MM.1S (cell line): ENCODE data around the gene IGLON5.

Source experiments
- DNase-seq: peaks from one replicate; pipeline ENCODE4 v3.0.0-alpha.2; 2015
- H2AFZ ChIP-seq: fragments of 300-600 bp; sonication (generic); 2 replicates; pipeline ENCODE4 v1.6.0; 2016; ENCODE audit warnings: antibody characterized with exemption, low read length
- H3F3A ChIP-seq: fragments of 300-600 bp; sonication (generic); 2 replicates; pipeline ENCODE4 v1.6.1; 2016; ENCODE audit warnings: mild to moderate bottlenecking, antibody characterized with exemption, low read length, moderate library complexity, mixed read lengths; ENCODE audit not compliant: insufficient read depth
- H3K27ac ChIP-seq: fragments of 300-600 bp; sonication (generic); 2 replicates; pipeline ENCODE4 v1.5.1; 2016; ENCODE audit warnings: mild to moderate bottlenecking, low read length
- H3K27me3 ChIP-seq: fragments of 300-600 bp; sonication (generic); replicated peaks from 2 replicates; pipeline ENCODE4 v1.6.0; 2016; ENCODE audit warnings: low read length; ENCODE audit not compliant: insufficient read depth
- H3K36me3 ChIP-seq: fragments of 300-600 bp; sonication (generic); replicated peaks from 2 replicates; pipeline ENCODE4 v1.6.1; 2016; ENCODE audit warnings: mild to moderate bottlenecking, low read length, mixed read lengths; ENCODE audit not compliant: insufficient read depth
- H3K4me1 ChIP-seq: fragments of 300-600 bp; sonication (generic); 2 replicates; pipeline ENCODE4 v1.6.1; 2016; ENCODE audit warnings: low read length, mixed read lengths
- H3K4me2 ChIP-seq: fragments of 300-600 bp; sonication (generic); 2 replicates; pipeline ENCODE4 v1.6.0; 2016; ENCODE audit warnings: low read depth, low read length
- H3K4me3 ChIP-seq: fragments of 300-600 bp; sonication (generic); 2 replicates; pipeline ENCODE4 v1.5.1; 2016; ENCODE audit warnings: low read length, mixed read lengths
- H3K79me2 ChIP-seq: fragments of 300-600 bp; sonication (generic); 2 replicates; pipeline ENCODE4 v1.6.1; 2016; ENCODE audit warnings: mixed run types, low read length, mixed read lengths
- H3K9ac ChIP-seq: fragments of 300-600 bp; sonication (generic); 2 replicates; pipeline ENCODE4 v1.6.1; 2016; ENCODE audit warnings: low read length, mixed read lengths
- H3K9me2 ChIP-seq: fragments of 300-600 bp; sonication (generic); replicated peaks from 2 replicates; pipeline ENCODE4 v1.6.1; 2016; ENCODE audit warnings: mild to moderate bottlenecking, low read length, mixed read lengths; ENCODE audit not compliant: insufficient read depth
- H3K9me3 ChIP-seq: fragments of 300-600 bp; sonication (generic); replicated peaks from 2 replicates; pipeline ENCODE4 v1.6.1; 2016; ENCODE audit warnings: mild to moderate bottlenecking, low read length, mixed read lengths; ENCODE audit not compliant: insufficient read depth
- H4K20me1 ChIP-seq: fragments of 300-600 bp; sonication (generic); 2 replicates; pipeline ENCODE4 v1.6.1; 2016; ENCODE audit warnings: mild to moderate bottlenecking, low read length, moderate library complexity, mixed read lengths; ENCODE audit not compliant: insufficient read depth
- EZH2 ChIP-seq: fragments of 300-600 bp; sonication (generic); optimal IDR thresholded peaks from 2 replicates; pipeline ENCODE3; 2017; ENCODE audit warnings: low read depth, mild to moderate bottlenecking, antibody characterized with exemption, low read length, mixed read lengths
- EZH2phosphoT487 ChIP-seq: fragments of 300-600 bp; sonication (generic); IDR thresholded peaks from 2 replicates; pipeline ENCODE4 v1.6.1; 2018; ENCODE audit warnings: antibody characterized with exemption, low read length
- TF ChIP-seq, protein P1 (sequence below): fragments of 300-600 bp; sonication (generic); IDR thresholded peaks from 2 replicates; pipeline ENCODE4 v1.5.1; 2016; ENCODE audit warnings: antibody characterized with exemption, low read length, mixed read lengths

IGLON5 gene

DNA sequence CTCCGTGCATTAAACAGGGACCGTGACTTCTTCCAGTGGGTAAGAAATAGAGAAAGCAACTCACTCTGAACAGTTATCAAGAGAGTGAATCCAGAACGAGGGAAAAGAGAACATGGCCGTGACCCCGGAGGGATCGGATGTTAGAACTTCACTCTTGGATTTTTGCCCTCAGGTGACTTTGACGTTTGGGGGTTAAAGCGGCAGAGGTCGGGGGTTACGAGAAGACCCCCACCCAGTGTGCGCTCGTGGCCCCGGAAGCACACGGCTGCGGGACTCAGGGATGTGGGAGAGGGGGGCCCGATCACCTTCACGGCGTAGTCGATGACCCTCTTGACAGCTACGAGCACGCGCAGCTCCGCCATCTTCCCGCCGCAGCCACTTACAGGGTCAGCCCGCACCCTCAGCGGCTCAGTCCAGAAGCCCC lies 54.5 kb downstream of the IGLON5 start, which contains the start of gene ETFB:
TSS of gene ETFB (minus strand) at position 424 of the 424 bp plus-strand sequence. CDS start at position 362, 62 bp downstream.
- Histone ChIP-seq H3K4me2 (no peak within 1 kb of the TSS), H3K9me3 (no peaks in the 10 kb centered on the region), H3F3A (no peaks in the 10 kb centered on the region), H3K4me3 (no peak within 1 kb of the TSS), H3K9me2 (no peaks in the 10 kb centered on the region), H3K27me3 (no peaks in the 10 kb centered on the region), H3K79me2 (no peaks in the 10 kb centered on the region), H3K9ac (no peak within 1 kb of the TSS), H2AFZ (no peak within 1 kb of the TSS), H3K27ac (no peak within 1 kb of the TSS), H4K20me1 (no peaks in the 10 kb centered on the region), H3K4me1 (no peaks in the 10 kb centered on the region), H3K36me3 (no peaks in the 10 kb centered on the region)
- TF ChIP-seq, protein P1, sequence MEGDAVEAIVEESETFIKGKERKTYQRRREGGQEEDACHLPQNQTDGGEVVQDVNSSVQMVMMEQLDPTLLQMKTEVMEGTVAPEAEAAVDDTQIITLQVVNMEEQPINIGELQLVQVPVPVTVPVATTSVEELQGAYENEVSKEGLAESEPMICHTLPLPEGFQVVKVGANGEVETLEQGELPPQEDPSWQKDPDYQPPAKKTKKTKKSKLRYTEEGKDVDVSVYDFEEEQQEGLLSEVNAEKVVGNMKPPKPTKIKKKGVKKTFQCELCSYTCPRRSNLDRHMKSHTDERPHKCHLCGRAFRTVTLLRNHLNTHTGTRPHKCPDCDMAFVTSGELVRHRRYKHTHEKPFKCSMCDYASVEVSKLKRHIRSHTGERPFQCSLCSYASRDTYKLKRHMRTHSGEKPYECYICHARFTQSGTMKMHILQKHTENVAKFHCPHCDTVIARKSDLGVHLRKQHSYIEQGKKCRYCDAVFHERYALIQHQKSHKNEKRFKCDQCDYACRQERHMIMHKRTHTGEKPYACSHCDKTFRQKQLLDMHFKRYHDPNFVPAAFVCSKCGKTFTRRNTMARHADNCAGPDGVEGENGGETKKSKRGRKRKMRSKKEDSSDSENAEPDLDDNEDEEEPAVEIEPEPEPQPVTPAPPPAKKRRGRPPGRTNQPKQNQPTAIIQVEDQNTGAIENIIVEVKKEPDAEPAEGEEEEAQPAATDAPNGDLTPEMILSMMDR, result no peak
- no peak for TF ChIP-seq EZH2
- TF ChIP-seq EZH2phosphoT487, result no peak
- DNase-seq, result no peak

DNA sequence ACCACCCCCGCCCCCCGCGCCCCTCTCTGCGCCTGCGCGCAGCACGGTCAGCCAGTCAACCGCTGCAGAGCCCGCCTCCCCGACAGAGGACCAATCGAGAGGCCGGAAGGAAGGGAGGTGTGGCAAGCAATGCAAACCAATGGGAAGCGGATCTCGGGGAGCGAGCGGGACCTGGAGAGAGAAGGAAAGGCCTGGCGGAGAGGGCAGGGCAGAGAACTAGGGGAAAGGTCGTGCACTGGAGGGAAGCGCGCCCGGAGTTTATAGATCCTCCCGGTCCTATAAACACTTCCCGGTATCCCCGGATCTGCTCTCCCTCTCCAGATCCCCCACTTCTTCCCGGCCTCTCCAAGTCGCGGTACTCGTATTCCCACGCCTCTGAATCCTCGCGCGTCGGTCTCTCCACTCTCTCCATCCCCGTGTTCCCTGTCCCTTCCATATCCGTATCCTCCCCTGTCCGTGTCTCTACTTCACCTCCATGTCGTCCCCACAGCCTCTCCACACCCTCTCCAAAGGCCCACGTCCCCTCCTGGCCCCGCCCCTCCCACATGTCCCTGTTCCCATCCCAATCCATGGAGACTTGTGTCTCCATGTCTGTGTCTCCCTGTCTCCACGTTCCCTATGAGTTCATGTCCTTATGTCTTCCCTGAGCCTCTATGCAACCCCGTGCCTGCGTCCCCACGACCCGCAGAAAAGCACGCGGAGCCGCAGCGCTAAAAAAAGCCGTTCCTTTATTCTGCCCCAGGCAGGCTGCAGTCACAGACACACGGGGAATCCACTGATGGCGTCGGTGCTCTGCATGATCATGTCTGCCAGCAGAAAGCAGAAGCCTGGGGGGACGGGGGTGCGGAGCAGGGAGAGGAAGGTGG lies 55.2 kb downstream of the IGLON5 start:
- Histone ChIP-seq H3K4me1 (no peaks in the 10 kb centered on the region), H3K4me3 (no peak overlapping the region), H3K36me3 (no peaks in the 10 kb centered on the region), H3K27me3 (no peaks in the 10 kb centered on the region), H3K27ac (no peak overlapping the region), H3F3A (no peaks in the 10 kb centered on the region), H2AFZ (no peak overlapping the region), H3K9me3 (no peaks in the 10 kb centered on the region), H4K20me1 (no peaks in the 10 kb centered on the region), H3K9ac (no peak overlapping the region), H3K4me2 (no peak overlapping the region), H3K9me2 (no peaks in the 10 kb centered on the region), H3K79me2 (no peaks in the 10 kb centered on the region)
- no peak for DNase-seq
- TF ChIP-seq EZH2 (no peak), EZH2phosphoT487 (no peak)

DNA sequence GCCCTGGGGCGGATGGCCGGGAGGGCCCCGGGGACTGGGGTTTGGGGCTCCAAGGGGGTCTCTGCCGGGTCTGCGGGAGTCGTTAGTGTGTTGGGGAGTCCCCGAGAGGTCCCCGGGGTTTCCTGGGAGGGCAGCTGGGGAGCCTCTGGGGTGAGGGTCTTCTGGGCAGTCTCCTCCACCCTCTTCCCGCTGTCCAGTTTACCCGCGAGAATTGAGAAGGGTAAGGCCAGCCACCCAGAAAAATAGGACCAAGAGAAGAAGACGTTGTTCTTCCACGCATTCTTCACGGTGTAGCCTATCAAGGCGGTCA lies 55.8 kb downstream of the IGLON5 start:
- H3K4me1 ChIP-seq, result no peaks in the 10 kb centered on the region
- H4K20me1 ChIP-seq, result no peaks in the 10 kb centered on the region
- no peak overlapping the region for H3K9ac ChIP-seq
- H3K4me3 ChIP-seq, result no peak overlapping the region
- no peak overlapping the region for H2AFZ ChIP-seq
- no peaks in the 10 kb centered on the region for H3F3A ChIP-seq
- no peak overlapping the region for H3K4me2 ChIP-seq
- DNase-seq, result no peak
- no peaks in the 10 kb centered on the region for H3K36me3 ChIP-seq
- no peak for TF ChIP-seq EZH2
- TF ChIP-seq, protein P1, result no peak
- no peak for TF ChIP-seq EZH2phosphoT487
- no peaks in the 10 kb centered on the region for H3K27me3 ChIP-seq
- H3K27ac ChIP-seq, result no peak overlapping the region
- H3K9me3 ChIP-seq, result no peaks in the 10 kb centered on the region
- H3K9me2 ChIP-seq, result no peaks in the 10 kb centered on the region
- H3K79me2 ChIP-seq, result no peaks in the 10 kb centered on the region
